Fibroblast of the aortic adventitia (primary cell): ENCODE results near the gene ZNF639. TPM values are rescaled to one million over a fixed set of nuclear protein-coding genes. Genes with fewer than 3 reads are reported as not detected.

Experiments
- DNase-seq: peaks from one replicate; pipeline ENCODE4 v3.0.0-alpha.2; 2010; ENCODE audit warnings: low read depth
- H3K4me3 ChIP-seq: 2 replicates; pipeline ENCODE4 v1.5.1; 2011; ENCODE audit warnings: low read depth, mild to moderate bottlenecking, control low read depth, low read length, moderate library complexity
- CTCF ChIP-seq: IDR thresholded peaks from 2 replicates; pipeline ENCODE4 v1.5.1; 2011; ENCODE audit warnings: mild to moderate bottlenecking, low read length, control low read depth, inconsistent platforms; ENCODE audit not compliant: insufficient read depth
- total RNA-seq: library from RNA; depleted of rRNA; stranded (reverse); fragments of >200 nt; gene quantifications from 2 replicates; pipeline ENCODE4 v1.2.3, GENCODE V29; 2012; ENCODE audit warnings: low replicate concordance

Gene ZNF639
- total RNA-seq, 1 donor: 55.8 TPM

DNA sequence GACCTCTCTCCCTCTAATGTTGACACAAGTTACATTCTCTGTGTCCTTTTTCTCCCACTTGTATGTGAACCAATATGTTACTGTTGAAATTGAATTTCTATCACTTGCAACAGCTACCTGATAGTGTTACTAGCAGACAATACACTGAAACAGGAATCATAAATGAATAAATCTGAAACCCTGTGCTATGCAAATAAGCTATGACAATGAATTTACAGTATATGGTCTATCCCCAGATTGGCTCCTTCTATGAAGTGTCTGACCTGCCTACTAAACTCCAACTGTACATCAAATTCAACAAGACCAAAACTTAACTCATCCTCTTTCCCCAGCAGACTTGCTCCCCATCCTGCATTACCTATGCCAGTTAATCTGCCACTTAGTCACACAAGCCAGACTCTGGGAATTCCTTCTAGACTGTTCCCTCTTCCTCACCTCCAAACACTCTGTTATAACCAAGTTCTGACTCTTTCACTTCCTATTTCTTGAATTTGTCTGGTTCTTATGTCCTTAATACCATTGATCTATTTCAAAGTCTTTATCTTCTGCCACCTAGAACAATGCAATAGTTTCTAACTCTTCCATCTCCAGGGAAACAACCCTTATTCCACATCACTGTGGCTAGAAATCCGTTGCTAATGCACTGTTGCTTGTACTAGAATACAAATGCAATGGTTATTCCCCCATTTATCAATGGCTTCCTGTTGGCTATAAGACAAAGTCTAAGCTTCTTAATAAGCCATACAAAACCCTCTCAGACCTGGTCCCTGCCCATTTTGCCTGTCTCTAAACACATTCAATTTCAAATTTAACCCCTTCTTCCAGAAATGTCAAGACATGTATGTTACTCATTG lies 13.4 kb upstream of the ZNF639 start:
- TF ChIP-seq CTCF: no peak
- DNase-seq: no peak
- no peak overlapping the region for H3K4me3 ChIP-seq

- no peak for DNase-seq
- TF ChIP-seq CTCF: no peak
Measured at GRCh38 chr3:179318876-179319275, 4.0 kb upstream of the ZNF639 start.

DNA sequence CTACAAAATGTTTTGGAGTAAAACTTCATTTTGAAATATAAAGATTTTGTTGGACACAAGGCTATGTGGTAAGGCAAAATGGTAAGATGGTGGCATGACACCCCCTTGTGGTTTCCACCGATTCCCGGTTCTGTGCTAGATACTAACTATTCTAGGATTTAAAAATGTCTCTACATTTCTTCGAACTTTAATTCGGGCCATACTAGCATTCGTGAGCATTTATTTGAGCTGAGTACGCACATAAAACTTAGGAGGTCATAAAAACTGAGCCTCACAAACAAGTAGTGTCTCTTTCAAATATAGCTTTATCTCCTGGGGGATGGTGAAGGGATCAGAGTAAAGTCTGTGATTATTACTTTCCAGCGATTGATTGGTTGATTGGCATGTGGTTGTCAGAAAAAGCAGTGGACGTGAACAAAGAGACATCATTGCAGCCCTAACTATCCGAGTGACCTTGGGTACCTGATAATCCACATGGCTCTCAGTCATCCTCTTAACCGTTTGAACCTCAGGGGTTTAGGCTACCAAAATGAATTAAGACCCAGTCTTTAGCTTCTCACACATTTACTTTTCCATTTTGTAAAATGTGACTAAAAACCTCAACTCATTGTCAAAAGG lies 1.1 kb upstream of the ZNF639 start:
- TF ChIP-seq CTCF: peak; percentile 64
- peak overlapping the region; percentile 73 for H3K4me3 ChIP-seq
- DNase-seq: peak; percentile 74

More at GRCh38 chr3:179318876-179319275, 4.0 kb upstream of the ZNF639 start:
- H3K4me3 ChIP-seq: no peak overlapping the region

DNA sequence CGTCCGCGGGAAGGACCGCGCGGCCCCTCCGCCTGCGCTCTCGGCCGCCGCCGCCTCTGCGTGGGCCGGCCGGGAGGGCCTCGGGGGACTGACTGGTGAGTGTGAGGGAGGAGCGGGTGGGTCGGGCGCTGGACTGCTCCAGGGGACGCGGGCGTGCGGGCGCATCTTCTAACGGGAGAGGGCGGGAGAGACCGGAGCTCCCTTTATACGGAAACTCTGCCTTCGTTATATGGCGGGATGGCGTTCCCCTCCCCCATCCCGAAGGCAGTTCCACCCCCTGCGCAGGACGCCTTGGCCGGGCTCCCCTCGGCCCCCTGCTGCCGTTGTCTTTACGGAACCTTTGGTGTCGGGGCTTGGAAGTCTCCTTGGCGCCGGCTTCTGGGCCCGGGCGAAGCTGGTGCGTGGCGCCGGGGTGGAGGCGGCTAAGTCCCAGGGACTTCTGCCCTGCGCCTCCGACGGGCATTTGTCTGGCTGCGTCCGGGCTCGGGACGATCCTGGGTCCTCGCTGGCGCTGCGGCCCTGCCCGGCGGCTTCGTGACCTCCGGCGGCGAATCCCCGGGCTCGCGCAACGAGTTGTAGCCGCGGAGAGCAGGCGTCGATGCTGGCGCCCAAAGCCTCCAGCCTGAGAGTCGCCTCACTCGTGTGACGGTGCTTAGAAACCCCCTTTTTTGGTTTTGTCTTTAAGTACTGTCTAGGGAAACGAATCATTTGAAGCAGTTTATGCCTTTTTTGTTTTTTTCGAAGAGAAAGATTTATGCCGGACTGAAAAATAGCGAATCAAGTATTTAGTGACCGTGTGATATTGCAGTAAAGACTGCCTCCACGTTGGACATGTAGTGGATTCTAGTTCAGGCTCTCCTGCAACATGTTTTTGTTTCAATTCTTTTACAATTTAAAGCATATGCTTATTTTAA lies 623 bp downstream of the ZNF639 start:
- peak; percentile 0 for TF ChIP-seq CTCF
- peak overlapping the region; percentile 73 for H3K4me3 ChIP-seq
- DNase-seq: peak; percentile 69

DNA sequence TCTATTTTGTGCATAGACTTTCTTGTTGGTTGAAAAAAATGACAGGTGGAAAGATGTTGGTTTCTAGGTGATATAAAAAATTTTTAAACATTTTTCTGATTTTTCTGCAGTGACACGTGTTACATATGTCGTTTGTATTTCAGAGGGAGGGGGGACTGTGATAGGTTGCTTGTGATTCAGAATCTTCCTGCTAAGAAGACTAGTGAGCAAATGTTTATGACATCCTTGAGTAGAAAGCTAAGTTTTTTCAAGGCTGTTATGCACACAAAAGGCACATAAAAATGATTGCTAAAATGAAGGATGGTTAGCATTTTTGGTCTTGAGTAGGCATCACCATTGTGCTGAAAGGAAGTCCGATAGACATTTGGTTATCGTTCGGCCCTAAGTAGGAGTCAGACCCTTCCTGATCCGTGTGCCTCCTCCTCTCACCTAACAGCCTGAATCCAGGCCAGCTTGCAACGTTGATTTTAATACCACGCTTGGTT lies 1.5 kb downstream of the ZNF639 start:
- peak; percentile 35 for DNase-seq
- TF ChIP-seq CTCF: no peak
- peak overlapping the region; percentile 73 for H3K4me3 ChIP-seq

DNA sequence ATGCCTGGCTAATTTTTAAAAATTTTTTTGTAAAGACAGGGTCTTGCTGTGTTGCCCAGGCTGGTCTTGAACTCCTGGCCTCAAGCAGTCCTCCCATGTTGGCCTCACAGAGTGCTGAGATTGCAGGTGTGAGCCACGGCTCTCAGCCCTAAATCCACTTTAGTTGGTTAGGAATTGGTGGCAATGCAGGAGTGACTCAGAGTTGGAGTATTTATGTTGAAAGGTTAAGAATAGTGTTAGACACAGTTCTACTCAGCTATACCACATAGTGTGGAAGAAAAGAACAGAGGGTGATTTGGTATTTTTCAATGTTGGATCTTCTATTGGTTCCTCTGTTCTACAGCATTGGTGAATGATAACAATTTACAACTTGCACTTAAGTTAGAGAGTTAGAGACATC lies 7.6 kb downstream of the ZNF639 start:
- no peak for TF ChIP-seq CTCF
- H3K4me3 ChIP-seq: no peak overlapping the region
- DNase-seq: no peak
